T-helper 1 cell treated with Interleukin-12 subunit alpha and Interleukin-12 subunit beta and Interleukin-4 antibody, amounts not matched to agents 30 μg/mL and 1 μg/mL, for 36 hours (primary cell): ENCODE measurements around the gene PSMD11.
A peak's percentile ranks its signal among the peaks of the same experiment; 100 is the strongest.

Source experiments
- H3K27ac Mint-ChIP-seq: one replicate; pipeline ENCODE4 v1.8.0; 2021; ENCODE audit warnings: mild to moderate bottlenecking, mixed read lengths
- H3K27me3 Mint-ChIP-seq: one replicate; pipeline ENCODE4 v1.8.0; 2021; ENCODE audit warnings: low read depth, mixed read lengths
- H3K36me3 Mint-ChIP-seq: one replicate; pipeline ENCODE4 v1.8.0; 2021; ENCODE audit warnings: low read depth, mixed read lengths
- H3K4me1 Mint-ChIP-seq: one replicate; pipeline ENCODE4 v1.8.0; 2021; ENCODE audit warnings: low read depth, mixed read lengths
- H3K4me3 Mint-ChIP-seq: one replicate; pipeline ENCODE4 v1.8.0; 2021; ENCODE audit warnings: mild to moderate bottlenecking, moderate library complexity, mixed read lengths
- H3K9me3 Mint-ChIP-seq: one replicate; pipeline ENCODE4 v1.8.0; 2021; ENCODE audit warnings: mixed read lengths

The PSMD11 gene

DNA sequence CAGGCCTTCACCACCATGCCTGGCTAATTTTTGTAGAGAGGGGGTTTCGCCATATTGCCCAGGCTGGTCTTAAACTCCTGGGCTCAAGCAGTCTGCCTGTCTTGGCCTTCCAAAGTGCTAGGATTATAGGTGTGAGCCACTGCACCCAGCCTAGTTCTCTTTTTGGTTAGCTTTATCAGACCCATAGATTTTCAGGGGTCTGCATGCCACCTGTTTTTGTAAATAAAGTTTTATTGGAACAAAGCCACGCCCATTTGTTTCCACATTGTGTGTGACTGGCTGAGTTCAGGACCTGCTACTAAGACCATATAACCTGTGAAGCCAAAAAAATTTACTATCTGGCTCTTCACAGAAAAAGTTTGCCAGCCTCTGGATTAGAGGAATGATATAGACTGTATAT lies 7.6 kb downstream of the PSMD11 start:
- peaks cover 47% of the 10 kb centered on the region for H3K36me3 Mint-ChIP-seq
- H3K4me3 Mint-ChIP-seq: no peak overlapping the region
- H3K27me3 Mint-ChIP-seq: no peaks in the 10 kb centered on the region
- no peak overlapping the region for H3K27ac Mint-ChIP-seq
- H3K9me3 Mint-ChIP-seq: no peaks in the 10 kb centered on the region
- peaks cover 31% of the 10 kb centered on the region for H3K4me1 Mint-ChIP-seq

DNA sequence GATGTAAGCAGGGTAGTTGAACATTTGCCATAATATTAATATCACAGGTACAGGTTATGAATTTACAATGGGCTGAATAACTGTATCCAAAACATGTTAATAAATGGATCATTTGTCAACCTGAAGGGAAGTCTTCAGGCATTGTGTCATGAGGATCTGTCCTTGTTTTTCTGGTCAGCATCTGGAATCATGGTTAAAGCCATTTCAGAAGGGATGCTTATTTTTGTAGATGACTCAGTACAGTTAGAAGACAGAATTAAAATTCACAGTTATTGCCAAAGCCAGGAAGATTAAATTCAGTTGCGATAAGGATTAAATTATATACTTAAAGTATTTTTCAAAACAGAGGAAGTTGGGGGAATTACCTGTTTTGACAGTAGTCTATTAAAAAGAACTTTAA lies 8.0 kb downstream of the PSMD11 start:
- Mint-ChIP-seq H3K36me3 (peaks cover 46% of the 10 kb centered on the region), H3K4me3 (no peak overlapping the region), H3K9me3 (no peaks in the 10 kb centered on the region), H3K4me1 (peaks cover 27% of the 10 kb centered on the region), H3K27ac (no peak overlapping the region), H3K27me3 (no peaks in the 10 kb centered on the region)

DNA sequence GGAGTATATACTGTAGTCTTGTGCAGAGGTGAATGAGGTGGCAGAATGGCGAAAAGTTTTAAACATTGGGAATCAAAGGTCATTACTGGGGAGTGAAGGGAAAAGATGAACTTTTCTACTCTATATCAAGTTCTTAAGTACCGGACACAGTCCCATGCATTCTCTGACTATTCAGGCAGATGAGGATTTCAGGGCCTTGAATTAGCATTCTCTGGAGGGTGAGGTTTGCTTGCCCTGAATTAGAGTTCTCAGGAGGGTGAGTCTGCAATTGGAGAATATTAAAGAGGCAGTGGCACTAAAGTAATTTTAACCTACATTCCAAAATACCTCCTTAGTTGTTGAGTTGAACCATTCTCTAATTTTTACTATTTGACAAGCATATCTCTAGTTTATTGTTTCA lies 9.1 kb downstream of the PSMD11 start:
- H3K4me3 Mint-ChIP-seq: no peak overlapping the region
- no peaks in the 10 kb centered on the region for H3K27me3 Mint-ChIP-seq
- H3K36me3 Mint-ChIP-seq: peaks cover 52% of the 10 kb centered on the region
- no peaks in the 10 kb centered on the region for H3K9me3 Mint-ChIP-seq
- H3K27ac Mint-ChIP-seq: no peak overlapping the region
- peaks cover 29% of the 10 kb centered on the region for H3K4me1 Mint-ChIP-seq

DNA sequence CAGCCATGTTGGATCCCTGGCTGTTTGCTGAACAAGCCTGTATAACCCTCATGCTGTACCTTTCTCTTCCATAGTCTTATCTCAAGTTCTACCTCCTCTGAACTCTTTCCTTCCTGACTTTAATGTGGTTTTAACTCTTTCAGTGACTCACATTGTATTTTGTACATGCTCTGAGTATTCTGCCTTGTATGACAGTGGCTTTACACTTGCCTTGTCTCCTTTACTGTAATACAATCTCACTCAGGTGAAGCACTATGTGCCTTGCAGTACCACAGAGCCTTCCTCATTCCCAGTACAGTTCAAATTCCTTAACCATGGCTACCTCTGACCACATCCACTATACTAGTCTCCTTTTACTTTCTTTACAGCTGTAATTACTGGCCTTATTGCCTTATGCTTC lies 14.1 kb downstream of the PSMD11 start:
- peaks cover 22% of the 10 kb centered on the region for H3K4me1 Mint-ChIP-seq
- no peak overlapping the region for H3K27ac Mint-ChIP-seq
- H3K27me3 Mint-ChIP-seq: no peaks in the 10 kb centered on the region
- H3K9me3 Mint-ChIP-seq: no peaks in the 10 kb centered on the region
- H3K36me3 Mint-ChIP-seq: peaks cover 50% of the 10 kb centered on the region
- no peak overlapping the region for H3K4me3 Mint-ChIP-seq

DNA sequence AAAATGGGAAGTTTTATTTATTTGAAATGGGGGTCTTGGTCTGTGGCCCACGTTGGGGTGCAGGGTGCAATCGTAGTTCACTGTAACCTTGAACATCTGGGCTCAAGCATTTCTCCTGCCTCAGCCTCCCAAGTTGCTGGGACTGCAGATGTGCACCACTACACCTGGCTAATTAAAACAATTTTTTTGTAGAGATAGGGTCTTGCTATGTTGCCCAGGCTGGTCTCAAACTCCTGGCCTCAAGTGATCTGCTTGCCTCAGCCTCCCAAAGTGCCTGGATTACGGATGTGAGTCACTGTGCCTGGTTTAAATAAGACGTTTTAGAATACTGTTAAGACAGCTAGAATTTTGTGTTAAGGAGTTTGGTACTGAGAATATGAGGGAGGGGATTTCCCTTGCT lies 15.7 kb downstream of the PSMD11 start:
- Mint-ChIP-seq H3K4me1 (peaks cover 18% of the 10 kb centered on the region), H3K27me3 (no peaks in the 10 kb centered on the region), H3K36me3 (peaks cover 42% of the 10 kb centered on the region), H3K4me3 (no peak overlapping the region), H3K9me3 (no peaks in the 10 kb centered on the region), H3K27ac (no peak overlapping the region)

GRCh38 chr17:32461498-32461852 lies 17.2 kb downstream of the PSMD11 start:
- Mint-ChIP-seq H3K9me3 (no peaks in the 10 kb centered on the region), H3K27me3 (no peaks in the 10 kb centered on the region), H3K4me3 (no peak overlapping the region), H3K36me3 (peaks cover 45% of the 10 kb centered on the region), H3K4me1 (peaks cover 16% of the 10 kb centered on the region), H3K27ac (peak overlapping the region; percentile 38)

DNA sequence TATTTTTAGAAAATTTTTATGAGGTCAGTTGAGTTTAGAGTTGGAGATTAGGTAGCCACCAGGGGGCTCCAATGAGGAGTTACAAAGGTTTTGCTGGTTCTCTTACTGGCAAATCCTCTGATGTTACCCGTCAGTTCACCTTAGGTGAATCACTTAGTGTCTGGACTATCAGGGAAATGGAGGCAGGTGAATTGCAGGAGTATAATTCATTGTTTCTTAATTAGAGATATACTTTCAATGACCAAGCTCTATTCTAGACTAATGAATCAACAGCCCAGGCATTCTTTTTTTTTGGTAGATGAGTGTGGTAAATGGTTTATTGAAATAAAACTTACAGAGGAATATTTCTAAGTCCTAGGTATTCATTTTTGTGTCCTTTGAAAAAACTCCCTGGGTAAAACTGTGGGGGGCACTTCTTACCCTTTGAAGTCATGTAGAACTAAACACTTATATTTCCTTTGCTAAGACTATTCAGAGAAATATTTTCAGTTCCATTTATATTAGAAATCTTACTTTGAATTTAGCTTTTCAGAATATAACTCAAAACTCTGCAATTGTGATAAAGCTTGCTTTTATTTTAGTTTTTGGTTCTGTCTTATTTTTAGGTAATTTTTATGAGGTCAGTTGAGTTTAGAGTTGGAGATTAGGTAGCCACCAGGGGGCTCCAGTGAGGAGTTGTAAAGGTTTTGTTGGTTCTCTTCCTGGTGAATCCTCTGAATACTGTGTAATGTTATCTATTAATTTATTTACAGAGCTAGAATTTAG lies 17.7 kb downstream of the PSMD11 start:
- H3K36me3 Mint-ChIP-seq: peaks cover 42% of the 10 kb centered on the region

DNA sequence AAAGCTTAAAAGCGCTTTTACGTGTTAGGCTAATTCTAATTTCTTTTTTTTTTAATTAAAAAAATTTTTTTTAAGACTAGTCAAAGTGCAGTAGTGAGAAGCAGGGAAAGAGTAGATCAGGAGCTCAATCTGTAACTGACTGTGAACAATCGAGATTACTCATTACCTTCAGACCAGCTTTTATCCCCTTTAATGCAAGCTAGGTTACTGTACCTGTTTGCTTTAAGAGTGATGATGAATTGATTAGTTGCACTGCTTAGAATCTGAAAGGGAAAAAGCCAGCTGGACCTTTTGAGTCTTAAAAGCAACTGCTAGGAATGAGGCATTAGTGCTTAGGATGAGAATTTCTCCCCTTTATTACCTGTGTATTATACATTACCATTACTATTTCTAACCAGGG lies 19.0 kb downstream of the PSMD11 start:
- no peaks in the 10 kb centered on the region for H3K27me3 Mint-ChIP-seq
- peaks cover 11% of the 10 kb centered on the region for H3K4me1 Mint-ChIP-seq
- no peak overlapping the region for H3K27ac Mint-ChIP-seq
- H3K4me3 Mint-ChIP-seq: no peak overlapping the region
- no peaks in the 10 kb centered on the region for H3K9me3 Mint-ChIP-seq
- peaks cover 42% of the 10 kb centered on the region for H3K36me3 Mint-ChIP-seq

More for the DNA sequence above, 17.7 kb downstream of the PSMD11 start:
- Mint-ChIP-seq H3K4me1 (peaks cover 15% of the 10 kb centered on the region), H3K4me3 (no peak overlapping the region), H3K27me3 (no peaks in the 10 kb centered on the region), H3K27ac (peak overlapping the region; percentile 38), H3K9me3 (no peaks in the 10 kb centered on the region)

- Mint-ChIP-seq H3K27me3 (no peaks in the 10 kb centered on the region), H3K9me3 (no peaks in the 10 kb centered on the region), H3K36me3 (peaks cover 45% of the 10 kb centered on the region), H3K4me3 (no peak overlapping the region), H3K27ac (no peak overlapping the region), H3K4me1 (peaks cover 9% of the 10 kb centered on the region)
These were observed 20.1 kb downstream of the PSMD11 start for GRCh38 chr17:32464374-32464773.

DNA sequence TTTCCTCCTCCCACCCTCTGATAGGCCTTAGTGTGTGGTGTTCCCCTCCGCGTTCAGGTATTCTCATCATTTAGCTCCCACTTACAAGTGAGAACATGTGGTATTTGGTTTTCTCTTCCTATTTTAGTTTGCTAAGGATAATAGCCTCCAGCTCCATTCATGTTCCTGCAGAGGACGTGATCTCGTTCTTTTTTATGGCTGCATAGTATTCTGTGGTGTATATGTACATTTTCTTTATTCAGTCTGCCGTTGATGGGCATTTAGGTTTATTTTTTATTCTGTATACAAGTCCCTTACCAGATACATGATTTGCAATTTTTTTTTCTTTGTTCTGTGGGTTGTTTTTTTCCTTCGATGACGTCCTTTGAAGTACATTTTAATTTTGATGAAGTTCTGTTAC lies 23.6 kb downstream of the PSMD11 start:
- no peaks in the 10 kb centered on the region for H3K9me3 Mint-ChIP-seq
- peaks cover 49% of the 10 kb centered on the region for H3K36me3 Mint-ChIP-seq
- H3K4me3 Mint-ChIP-seq: no peak overlapping the region
- H3K27ac Mint-ChIP-seq: no peak overlapping the region
- peaks cover 2% of the 10 kb centered on the region for H3K4me1 Mint-ChIP-seq
- no peaks in the 10 kb centered on the region for H3K27me3 Mint-ChIP-seq

- Mint-ChIP-seq H3K4me1 (peaks cover 2% of the 10 kb centered on the region), H3K27me3 (no peaks in the 10 kb centered on the region)
These were observed 26.3 kb downstream of the PSMD11 start for GRCh38 chr17:32470405-32471167.

GRCh38 chr17:32471652-32472051 lies 27.3 kb downstream of the PSMD11 start:
- Mint-ChIP-seq H3K4me3 (no peak overlapping the region), H3K36me3 (peaks cover 55% of the 10 kb centered on the region), H3K27ac (no peak overlapping the region), H3K4me1 (peaks cover 2% of the 10 kb centered on the region), H3K9me3 (no peaks in the 10 kb centered on the region), H3K27me3 (no peaks in the 10 kb centered on the region)

More at GRCh38 chr17:32470405-32471167, 26.3 kb downstream of the PSMD11 start:
- Mint-ChIP-seq H3K9me3 (no peaks in the 10 kb centered on the region), H3K27ac (no peak overlapping the region), H3K4me3 (no peak overlapping the region), H3K36me3 (peaks cover 58% of the 10 kb centered on the region)

GRCh38 chr17:32475258-32475657 lies 30.9 kb downstream of the PSMD11 start:
- Mint-ChIP-seq H3K36me3 (peaks cover 61% of the 10 kb centered on the region), H3K4me3 (no peak overlapping the region), H3K27me3 (no peaks in the 10 kb centered on the region), H3K4me1 (peaks cover 2% of the 10 kb centered on the region), H3K27ac (no peak overlapping the region), H3K9me3 (no peaks in the 10 kb centered on the region)

DNA sequence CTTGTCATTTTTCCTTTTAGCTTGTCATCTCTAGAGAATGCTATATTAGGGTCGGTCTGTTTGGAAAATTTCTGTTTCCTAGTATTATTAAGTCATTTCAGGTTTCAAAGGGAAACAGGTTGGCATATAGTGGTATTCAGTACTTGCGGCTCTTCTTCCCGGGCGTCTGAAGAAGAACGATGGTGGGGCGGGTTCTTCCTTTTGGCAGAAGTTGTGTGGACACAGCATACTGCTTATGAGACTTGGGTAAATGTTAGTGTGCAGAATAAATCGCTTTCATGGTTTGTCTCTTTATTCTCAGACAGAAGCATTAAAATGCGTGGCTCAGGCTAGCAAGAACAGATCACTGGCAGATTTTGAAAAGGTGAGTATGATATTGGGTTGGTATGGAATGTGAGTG lies 32.9 kb downstream of the PSMD11 start:
- Mint-ChIP-seq H3K27ac (no peak overlapping the region), H3K36me3 (peaks cover 57% of the 10 kb centered on the region)

DNA sequence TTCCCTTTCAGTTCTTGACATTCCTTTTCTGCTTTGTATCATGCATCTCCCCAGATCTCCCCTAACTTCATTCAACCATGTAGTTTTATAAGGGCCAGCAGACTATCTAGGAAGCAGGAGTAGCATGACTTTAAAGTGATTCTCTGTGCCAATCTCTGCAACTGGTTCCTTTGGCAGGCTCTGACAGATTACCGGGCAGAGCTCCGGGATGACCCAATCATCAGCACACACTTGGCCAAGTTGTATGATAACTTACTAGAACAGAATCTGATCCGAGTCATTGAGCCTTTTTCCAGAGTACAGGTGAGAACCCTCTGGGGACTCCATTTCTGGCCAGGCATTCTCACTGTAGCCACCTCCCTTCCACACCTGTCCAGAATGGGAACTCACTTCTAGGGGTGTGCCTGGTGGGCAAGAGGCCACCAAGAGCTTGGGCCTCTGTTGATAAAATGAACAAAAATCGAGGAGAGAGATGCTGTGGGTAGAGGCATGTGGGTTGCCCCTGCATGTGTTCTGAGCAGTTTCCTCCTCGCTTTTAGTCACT lies 34.8 kb downstream of the PSMD11 start:
- H3K27ac Mint-ChIP-seq: no peak overlapping the region
- H3K27me3 Mint-ChIP-seq: no peaks in the 10 kb centered on the region
- peaks cover 52% of the 10 kb centered on the region for H3K36me3 Mint-ChIP-seq
- no peaks in the 10 kb centered on the region for H3K4me1 Mint-ChIP-seq
- H3K4me3 Mint-ChIP-seq: no peak overlapping the region
- H3K9me3 Mint-ChIP-seq: no peaks in the 10 kb centered on the region

More for the DNA sequence above, 32.9 kb downstream of the PSMD11 start:
- H3K27me3 Mint-ChIP-seq: no peaks in the 10 kb centered on the region
- H3K9me3 Mint-ChIP-seq: no peaks in the 10 kb centered on the region
- H3K4me3 Mint-ChIP-seq: no peak overlapping the region
- H3K4me1 Mint-ChIP-seq: no peaks in the 10 kb centered on the region
